OCI-LY3 (cell line): ENCODE results near the gene TGFB1.

Source experiments
- H2AFZ ChIP-seq: fragments of 200-600, 300-600 bp; shearing (Covaris generic); 2 replicates; pipeline ENCODE4 v1.6.0; 2014; ENCODE audit warnings: antibody characterized with exemption, low read depth, low read length
- H3K27ac ChIP-seq: fragments of 200-600, 300-600 bp; sonication (generic); 2 replicates; pipeline ENCODE4 v1.5.1; 2014; ENCODE audit warnings: mild to moderate bottlenecking, low read length, moderate library complexity, mixed read lengths
- H3K27me3 ChIP-seq: fragments of 200-600, 300-600 bp; sonication (generic); 2 replicates; pipeline ENCODE4 v1.6.1; 2014; ENCODE audit warnings: low read depth, low read length, mixed read lengths
- H3K36me3 ChIP-seq: fragments of 200-600, 300-600 bp; sonication (generic); replicated peaks from 2 replicates; pipeline ENCODE3; 2014; ENCODE audit warnings: low read depth, low read length, mixed read lengths
- H3K4me1 ChIP-seq: fragments of 300-600, 200-600 bp; sonication (generic); 2 replicates; pipeline ENCODE4 v1.6.1; 2014; ENCODE audit warnings: low read length, mixed read lengths
- H3K4me2 ChIP-seq: fragments of 200-600, 300-600 bp; sonication (generic); 2 replicates; pipeline ENCODE4 v1.6.1; 2014; ENCODE audit warnings: low read length, mixed read lengths
- H3K4me3 ChIP-seq: fragments of 300-600, 200-600 bp; sonication (generic); 2 replicates; pipeline ENCODE4 v1.5.1; 2014; ENCODE audit warnings: antibody characterized with exemption, mild to moderate bottlenecking, low read length, moderate library complexity
- H3K79me2 ChIP-seq: fragments of 300-600, 200-600 bp; shearing (Covaris generic); 2 replicates; pipeline ENCODE4 v1.6.1; 2014; ENCODE audit warnings: mild to moderate bottlenecking, low read length, mixed read lengths
- H3K9ac ChIP-seq: fragments of 300-600, 200-600 bp; shearing (Covaris generic); 2 replicates; pipeline ENCODE4 v1.6.0; 2014; ENCODE audit warnings: mild to moderate bottlenecking, low read length, moderate library complexity
- H3K9me3 ChIP-seq: fragments of 200-600, 300-600 bp; shearing (Covaris generic); 2 replicates; pipeline ENCODE4 v1.6.1; 2014; ENCODE audit warnings: low read length, mixed read lengths; ENCODE audit not compliant: insufficient read depth
- H4K20me1 ChIP-seq: fragments of 200-600, 300-600 bp; sonication (generic); 2 replicates; pipeline ENCODE4 v1.6.1; 2016; ENCODE audit warnings: low read length, mixed read lengths; ENCODE audit not compliant: insufficient read depth
- EZH2phosphoT487 ChIP-seq: fragments of 200-600 bp; shearing (Covaris generic); IDR thresholded peaks from 2 replicates; pipeline ENCODE4 v1.6.1; 2018; ENCODE audit warnings: antibody characterized with exemption, mixed run types, low read depth
- TF ChIP-seq, protein P1 (sequence below): fragments of 200-600, 300-600 bp; sonication (generic); IDR thresholded peaks from 2 replicates; pipeline ENCODE4 v1.5.1; 2014; ENCODE audit warnings: antibody characterized with exemption, low read length, low read depth

TGFB1 gene

GRCh38 chr19:41309180-41310032 lies 44.3 kb downstream of the TGFB1 start:
- peaks cover 28% of the 10 kb centered on the region for H3K4me1 ChIP-seq
- peak overlapping the region; percentile 84 for H3K27ac ChIP-seq
- no peaks in the 10 kb centered on the region for H3K9me3 ChIP-seq
- peak overlapping the region; percentile 90 for H3K4me2 ChIP-seq
- TF ChIP-seq, protein P1, sequence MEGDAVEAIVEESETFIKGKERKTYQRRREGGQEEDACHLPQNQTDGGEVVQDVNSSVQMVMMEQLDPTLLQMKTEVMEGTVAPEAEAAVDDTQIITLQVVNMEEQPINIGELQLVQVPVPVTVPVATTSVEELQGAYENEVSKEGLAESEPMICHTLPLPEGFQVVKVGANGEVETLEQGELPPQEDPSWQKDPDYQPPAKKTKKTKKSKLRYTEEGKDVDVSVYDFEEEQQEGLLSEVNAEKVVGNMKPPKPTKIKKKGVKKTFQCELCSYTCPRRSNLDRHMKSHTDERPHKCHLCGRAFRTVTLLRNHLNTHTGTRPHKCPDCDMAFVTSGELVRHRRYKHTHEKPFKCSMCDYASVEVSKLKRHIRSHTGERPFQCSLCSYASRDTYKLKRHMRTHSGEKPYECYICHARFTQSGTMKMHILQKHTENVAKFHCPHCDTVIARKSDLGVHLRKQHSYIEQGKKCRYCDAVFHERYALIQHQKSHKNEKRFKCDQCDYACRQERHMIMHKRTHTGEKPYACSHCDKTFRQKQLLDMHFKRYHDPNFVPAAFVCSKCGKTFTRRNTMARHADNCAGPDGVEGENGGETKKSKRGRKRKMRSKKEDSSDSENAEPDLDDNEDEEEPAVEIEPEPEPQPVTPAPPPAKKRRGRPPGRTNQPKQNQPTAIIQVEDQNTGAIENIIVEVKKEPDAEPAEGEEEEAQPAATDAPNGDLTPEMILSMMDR = no peak
- TF ChIP-seq EZH2phosphoT487 = no peak
- H3K36me3 ChIP-seq = peaks cover 43% of the 10 kb centered on the region
- H3K79me2 ChIP-seq = peaks cover 30% of the 10 kb centered on the region
- peak overlapping the region; percentile 84 for H3K9ac ChIP-seq
- peak overlapping the region; percentile 92 for H3K4me3 ChIP-seq
- H3K27me3 ChIP-seq = no peaks in the 10 kb centered on the region
- peak overlapping the region; percentile 90 for H2AFZ ChIP-seq
- no peaks in the 10 kb centered on the region for H4K20me1 ChIP-seq

- H3K27ac ChIP-seq = peak overlapping the region; percentile 84
- TF ChIP-seq EZH2phosphoT487 = no peak
- TF ChIP-seq, protein P1 = peak; percentile 98
- no peaks in the 10 kb centered on the region for H3K27me3 ChIP-seq
- peak overlapping the region; percentile 92; the same call in 1 of the 2 replicates for H3K4me3 ChIP-seq
- H2AFZ ChIP-seq = no peak overlapping the region
- H3K4me1 ChIP-seq = peaks cover 28% of the 10 kb centered on the region
- no peaks in the 10 kb centered on the region for H4K20me1 ChIP-seq
- H3K36me3 ChIP-seq = peaks cover 51% of the 10 kb centered on the region
- H3K9me3 ChIP-seq = no peaks in the 10 kb centered on the region
- peak overlapping the region; percentile 90 for H3K4me2 ChIP-seq
- H3K79me2 ChIP-seq = peaks cover 30% of the 10 kb centered on the region
- H3K9ac ChIP-seq = peak overlapping the region; percentile 84
Measured at GRCh38 chr19:41308450-41309179, 45.1 kb downstream of the TGFB1 start.

- Histone ChIP-seq H3K79me2 (peaks cover 30% of the 10 kb centered on the region), H3K9me3 (no peaks in the 10 kb centered on the region), H3K9ac (peak overlapping the region; percentile 62), H3K27ac (peak overlapping the region; percentile 84), H3K4me3 (no peak overlapping the region), H3K27me3 (no peaks in the 10 kb centered on the region), H3K4me1 (peaks cover 28% of the 10 kb centered on the region), H3K36me3 (peaks cover 52% of the 10 kb centered on the region), H3K4me2 (peak overlapping the region; percentile 56), H4K20me1 (no peaks in the 10 kb centered on the region), H2AFZ (no peak overlapping the region)
- no peak for TF ChIP-seq EZH2phosphoT487
- TF ChIP-seq, protein P1 = no peak
Measured at GRCh38 chr19:41307954-41308449, 45.7 kb downstream of the TGFB1 start.
